CD4-positive, alpha-beta T cell treated with Interleukin-15 for 4 hours (primary cell): ENCODE data around the gene FILIP1.

ENCODE experiments used
- DNase-seq: peaks from one replicate; pipeline ENCODE4 v3.0.0-alpha.2; 2020; ENCODE audit warnings: low spot score

The FILIP1 gene

GRCh38 chr6:75493400-75494064 lies at the start of gene FILIP1:
Gene FILIP1, minus strand, starts transcription at chr6:75493800. Its CDS starts 78,828 bp downstream, at chr6:75414972.
- no peak for DNase-seq

GRCh38 chr6:75543311-75543710 lies 49.7 kb upstream of the FILIP1 start:
- no peak for DNase-seq

GRCh38 chr6:75539136-75539535 lies 45.5 kb upstream of the FILIP1 start:
- DNase-seq = no peak

- no peak for DNase-seq
Measured at GRCh38 chr6:75532521-75532920, 38.9 kb upstream of the FILIP1 start.

DNA sequence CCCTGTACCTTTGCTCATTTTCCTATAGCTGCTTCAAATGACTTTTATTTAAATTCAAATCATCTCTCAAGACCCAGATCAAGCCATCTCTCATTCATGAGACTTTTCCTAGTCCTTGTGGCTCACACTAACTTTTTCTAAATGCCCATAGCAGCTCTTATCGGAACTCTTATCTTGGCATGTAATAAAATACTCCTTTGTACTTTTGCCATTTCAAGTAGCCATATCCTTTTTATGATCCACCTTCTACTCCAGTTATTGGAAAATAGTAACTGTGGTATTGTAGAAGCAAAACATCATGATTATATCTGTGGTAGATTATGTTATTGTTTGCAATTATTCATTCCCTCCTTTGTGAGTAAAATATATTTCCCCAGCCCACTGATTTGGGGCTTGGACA lies 37.6 kb upstream of the FILIP1 start:
- DNase-seq = no peak

DNA sequence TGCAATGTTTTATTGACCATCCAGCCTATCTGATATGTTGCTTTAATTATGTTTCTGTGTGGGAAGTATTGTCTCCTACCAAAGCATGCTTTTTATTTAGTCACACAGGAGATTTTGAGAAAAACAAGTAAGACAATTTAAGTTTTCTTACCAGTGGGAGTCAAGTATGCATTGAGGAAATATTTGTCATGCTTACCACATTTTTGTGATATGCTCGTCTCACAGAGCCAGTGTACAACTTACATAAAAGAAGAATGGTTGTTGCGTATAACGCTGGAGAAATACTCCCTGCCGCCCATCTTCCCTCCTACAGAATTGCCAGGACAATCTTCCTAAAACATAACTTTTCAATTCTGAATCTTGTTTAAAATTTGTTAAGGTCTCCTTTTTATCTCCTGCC lies 37.1 kb upstream of the FILIP1 start:
- DNase-seq = no peak

GRCh38 chr6:75528423-75528822 lies 34.8 kb upstream of the FILIP1 start:
- DNase-seq = no peak

- DNase-seq = peak; percentile 65
Measured at GRCh38 chr6:75526502-75527127, 33.0 kb upstream of the FILIP1 start.

DNA sequence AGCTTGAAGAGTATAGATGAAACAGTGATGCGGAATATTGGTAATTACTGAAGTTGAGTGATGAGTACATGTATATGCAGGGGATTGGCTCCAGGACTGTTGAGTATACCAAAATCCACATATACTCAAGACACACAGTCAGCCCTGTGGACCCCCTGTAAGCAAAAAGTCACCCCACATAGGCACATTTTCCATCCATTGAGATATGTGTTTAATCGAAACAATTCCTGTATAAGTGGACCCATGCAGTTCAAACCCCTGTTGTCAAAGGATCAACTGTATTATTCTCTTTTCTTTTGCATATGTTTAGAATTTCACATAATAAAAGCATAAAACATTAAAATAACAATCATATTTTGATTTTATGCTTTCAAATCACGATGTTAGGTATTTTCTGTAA lies 32.1 kb upstream of the FILIP1 start:
- DNase-seq = no peak

DNA sequence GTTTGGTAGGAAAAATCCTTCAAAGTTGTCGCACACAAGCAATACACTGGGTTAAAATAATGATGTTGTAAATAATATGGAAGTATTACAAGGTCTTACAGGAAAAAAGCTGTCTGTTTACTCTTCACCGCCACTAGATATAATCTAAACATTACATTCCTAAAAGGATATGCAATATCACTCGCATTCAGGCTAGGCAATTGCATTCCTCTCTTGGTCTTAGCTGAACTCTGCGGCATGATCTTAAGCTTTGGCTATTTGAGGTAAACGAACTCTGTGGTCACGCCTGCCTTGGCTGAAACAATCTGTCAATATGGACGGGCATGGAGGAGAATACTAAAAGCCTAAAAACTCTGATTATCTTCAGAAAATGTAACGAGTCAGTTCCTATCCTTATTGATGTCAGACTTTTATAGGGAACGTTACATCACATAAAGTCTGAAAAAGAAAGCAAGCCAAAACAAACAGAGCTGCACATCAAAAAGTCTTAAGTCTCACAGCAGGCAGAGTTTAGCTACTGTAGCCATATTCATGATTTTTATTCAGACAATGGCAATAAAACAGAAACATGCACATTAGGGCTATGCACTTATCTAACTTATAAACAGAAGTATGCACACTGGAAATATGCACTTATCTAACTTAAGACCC lies 30.8 kb upstream of the FILIP1 start:
- no peak for DNase-seq

DNA sequence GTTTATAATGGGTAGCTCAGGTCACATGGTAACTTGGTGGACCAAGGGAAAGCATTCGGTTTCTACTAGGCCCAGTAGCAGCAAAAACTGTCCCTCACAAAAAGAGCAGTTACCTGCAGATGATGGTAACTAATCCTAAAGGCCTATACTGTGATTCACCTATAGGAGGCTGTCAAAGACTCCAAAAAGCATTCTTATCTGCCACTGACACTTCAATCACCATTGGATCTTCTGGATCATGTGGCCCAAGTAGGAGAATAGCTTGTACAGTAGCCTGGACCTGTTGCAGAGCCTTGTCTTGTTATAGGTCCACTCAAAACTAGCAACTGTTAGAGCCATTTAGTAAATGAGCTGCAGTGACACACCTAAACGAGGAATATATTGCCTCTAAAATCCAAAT lies 23.2 kb upstream of the FILIP1 start:
- DNase-seq = no peak

DNA sequence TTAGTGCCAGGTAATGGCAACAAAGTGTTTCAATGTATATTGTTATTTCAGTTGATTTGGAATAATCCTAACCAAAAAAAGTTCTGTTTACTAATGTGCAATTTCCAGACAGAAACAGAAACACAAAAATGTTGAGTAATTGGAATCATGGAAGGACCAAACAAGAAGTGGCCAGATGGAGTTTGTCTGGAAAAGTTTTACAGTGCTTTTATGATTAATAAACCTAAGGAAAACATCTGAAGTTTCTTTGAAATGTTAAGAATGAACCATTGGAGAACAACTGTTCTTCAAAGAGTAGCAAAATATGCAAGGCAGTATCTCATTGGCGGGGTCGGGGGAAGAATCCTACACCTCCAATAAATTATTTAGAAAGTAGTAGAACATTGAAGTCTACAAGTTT lies 19.0 kb upstream of the FILIP1 start:
- DNase-seq = no peak

- no peak for DNase-seq
Measured at GRCh38 chr6:75505424-75505823, 11.8 kb upstream of the FILIP1 start.

GRCh38 chr6:75504465-75505222 lies 11.0 kb upstream of the FILIP1 start:
- DNase-seq = no peak

- DNase-seq = no peak
Measured at GRCh38 chr6:75503291-75503690, 9.7 kb upstream of the FILIP1 start.

GRCh38 chr6:75502884-75503283 lies 9.3 kb upstream of the FILIP1 start:
- no peak for DNase-seq

DNA sequence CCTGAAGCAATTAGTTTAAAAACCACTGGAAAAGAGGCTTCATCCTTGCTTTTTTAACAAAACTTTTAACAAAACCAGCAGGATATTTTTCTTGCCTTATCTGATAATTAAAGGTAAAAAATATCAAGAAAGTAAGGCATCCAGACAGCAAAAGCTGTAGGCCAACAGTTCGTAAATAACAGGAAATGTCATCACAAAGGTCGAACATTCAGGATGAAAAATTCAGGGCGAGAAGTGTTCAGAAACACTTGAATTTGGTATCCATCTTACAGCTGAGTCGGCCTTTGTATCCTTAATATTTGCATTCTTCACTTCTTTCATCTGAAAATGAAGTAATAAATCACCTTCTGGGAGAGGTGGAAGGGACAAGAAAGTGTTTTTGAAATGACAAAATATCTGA lies 8.2 kb upstream of the FILIP1 start:
- DNase-seq = no peak

GRCh38 chr6:75499640-75500039 lies 6.0 kb upstream of the FILIP1 start:
- DNase-seq = no peak

DNA sequence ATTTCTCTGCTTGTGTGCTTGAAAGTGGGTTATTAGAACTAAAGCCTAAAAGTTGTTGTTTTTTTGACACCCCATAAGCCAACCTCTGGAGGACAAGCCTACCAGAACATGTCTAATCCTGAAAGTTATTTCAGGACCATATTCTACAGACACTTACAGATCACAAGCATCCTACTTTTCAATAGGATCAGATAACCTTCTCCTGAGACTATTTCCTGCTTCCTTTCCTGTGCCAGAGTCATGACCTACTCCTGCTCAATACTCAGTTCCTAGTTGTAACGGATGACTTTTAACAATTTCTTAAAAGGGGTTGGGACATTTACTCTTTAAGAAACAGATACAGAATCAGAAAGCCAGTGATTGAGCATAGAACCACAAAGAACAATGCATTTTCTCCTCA lies 5.3 kb upstream of the FILIP1 start:
- DNase-seq = no peak

GRCh38 chr6:75497994-75498393 lies 4.4 kb upstream of the FILIP1 start:
- DNase-seq = no peak

- DNase-seq = no peak
Measured at GRCh38 chr6:75495011-75495410, 1.4 kb upstream of the FILIP1 start.

- no peak for DNase-seq
Measured at GRCh38 chr6:75494290-75494689, 690 bp upstream of the FILIP1 start.
